Bronchial epithelial cell (primary cell): ENCODE data around the gene MYO3B. TPM values are rescaled to one million over a fixed set of nuclear protein-coding genes. Genes with fewer than 3 reads are reported as not detected.

Experiments
- DNase-seq: peaks from one replicate; pipeline ENCODE4 v3.0.0-alpha.2; 2010; ENCODE audit warnings: low read depth
- FAIRE-seq: peaks from 2 replicates; lab custom pipeline; 2011; peaks lifted over from hg19 to GRCh38; lab: Jason Lieb, UNC
- H3K27me3 ChIP-seq: 2 replicates; pipeline ENCODE4 v1.5.1; 2011; ENCODE audit warnings: low read length; ENCODE audit not compliant: control insufficient read depth, insufficient read depth
- H3K36me3 ChIP-seq: 2 replicates; pipeline ENCODE4 v1.5.1; 2011; ENCODE audit warnings: low read length; ENCODE audit not compliant: control insufficient read depth, insufficient read depth
- H3K4me3 ChIP-seq: 2 replicates; pipeline ENCODE4 v1.5.1; 2011; ENCODE audit warnings: mild to moderate bottlenecking, low read depth, low read length, control low read depth
- total RNA-seq: library from RNA; depleted of rRNA; stranded (reverse); fragments of >200 nt; gene quantifications from 2 replicates; pipeline ENCODE4 v1.2.1, GENCODE V29; 2014
- TF ChIP-seq, protein P1 (sequence below): IDR thresholded peaks from 2 replicates; pipeline ENCODE4 v1.5.1; 2011; ENCODE audit warnings: mild to moderate bottlenecking, moderate library complexity, low read length, control low read depth, inconsistent platforms; ENCODE audit not compliant: insufficient read depth, severe bottlenecking

Gene MYO3B
- total RNA-seq, 1 donor from 2014 or later, result under 0.01 TPM

DNA sequence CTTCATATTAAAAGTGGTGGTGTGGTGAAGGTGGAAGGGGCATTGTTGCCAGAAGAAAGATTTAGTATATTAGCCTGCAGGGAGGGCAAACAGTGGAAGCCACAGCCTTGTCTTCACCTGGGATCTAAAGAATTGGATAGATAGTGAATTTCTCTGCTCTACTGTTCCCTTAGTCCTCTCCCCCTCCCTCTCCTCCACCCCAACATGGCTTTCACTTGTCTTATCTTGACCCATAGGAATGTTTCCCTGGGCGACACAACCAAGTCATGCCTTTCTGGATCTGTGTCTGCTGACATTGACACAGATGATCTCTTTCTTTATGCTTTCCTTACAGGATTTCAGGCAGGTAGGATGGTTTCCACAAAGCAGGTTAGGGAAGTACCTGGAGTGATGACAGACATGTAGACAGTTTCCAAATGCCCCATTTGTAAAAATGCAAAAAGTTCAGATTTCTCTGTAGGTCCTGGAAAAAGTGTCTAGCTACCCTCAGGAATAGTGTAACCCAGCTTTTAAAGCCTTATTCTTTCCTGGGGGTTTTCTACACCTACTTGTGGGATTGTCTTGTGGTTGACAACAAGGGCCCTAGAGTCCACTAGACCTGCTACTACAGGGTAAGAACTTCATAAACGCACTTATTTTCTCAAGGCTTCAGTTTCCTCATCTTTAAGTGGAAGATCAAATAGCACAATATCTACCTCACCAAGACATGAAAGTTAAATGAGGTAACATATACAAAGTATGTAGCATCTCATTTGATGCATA is 353.0 kb downstream of the MYO3B start:
- TF ChIP-seq, protein P1, sequence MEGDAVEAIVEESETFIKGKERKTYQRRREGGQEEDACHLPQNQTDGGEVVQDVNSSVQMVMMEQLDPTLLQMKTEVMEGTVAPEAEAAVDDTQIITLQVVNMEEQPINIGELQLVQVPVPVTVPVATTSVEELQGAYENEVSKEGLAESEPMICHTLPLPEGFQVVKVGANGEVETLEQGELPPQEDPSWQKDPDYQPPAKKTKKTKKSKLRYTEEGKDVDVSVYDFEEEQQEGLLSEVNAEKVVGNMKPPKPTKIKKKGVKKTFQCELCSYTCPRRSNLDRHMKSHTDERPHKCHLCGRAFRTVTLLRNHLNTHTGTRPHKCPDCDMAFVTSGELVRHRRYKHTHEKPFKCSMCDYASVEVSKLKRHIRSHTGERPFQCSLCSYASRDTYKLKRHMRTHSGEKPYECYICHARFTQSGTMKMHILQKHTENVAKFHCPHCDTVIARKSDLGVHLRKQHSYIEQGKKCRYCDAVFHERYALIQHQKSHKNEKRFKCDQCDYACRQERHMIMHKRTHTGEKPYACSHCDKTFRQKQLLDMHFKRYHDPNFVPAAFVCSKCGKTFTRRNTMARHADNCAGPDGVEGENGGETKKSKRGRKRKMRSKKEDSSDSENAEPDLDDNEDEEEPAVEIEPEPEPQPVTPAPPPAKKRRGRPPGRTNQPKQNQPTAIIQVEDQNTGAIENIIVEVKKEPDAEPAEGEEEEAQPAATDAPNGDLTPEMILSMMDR, result no peak
- no peaks in the 10 kb centered on the region for H3K36me3 ChIP-seq
- no peaks in the 10 kb centered on the region for H3K27me3 ChIP-seq
- no peak overlapping the region for H3K4me3 ChIP-seq
- DNase-seq (no peak), FAIRE-seq (no peak)

DNA sequence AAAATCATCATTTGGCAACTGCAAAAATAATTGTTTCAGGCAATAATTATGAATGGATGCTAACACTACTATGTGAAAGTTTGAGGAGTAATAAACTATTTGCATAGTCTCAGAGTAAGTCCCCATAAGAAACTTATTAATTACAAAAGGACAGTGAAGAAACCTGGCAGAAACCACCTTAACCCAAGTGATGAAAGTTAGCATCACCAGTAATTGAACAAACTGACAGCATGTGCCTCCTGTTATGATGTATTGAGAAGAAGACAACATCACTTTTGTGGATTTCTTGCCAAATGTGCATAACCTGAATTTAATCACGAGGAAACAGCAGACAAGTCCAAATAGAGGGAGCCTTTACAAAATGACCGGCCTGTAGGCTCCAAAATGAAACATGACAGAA is 353.9 kb downstream of the MYO3B start:
- FAIRE-seq, result no peak
- DNase-seq, result no peak
- Histone ChIP-seq H3K27me3 (no peaks in the 10 kb centered on the region), H3K4me3 (no peak overlapping the region), H3K36me3 (no peaks in the 10 kb centered on the region)
- TF ChIP-seq, protein P1, result no peak

DNA sequence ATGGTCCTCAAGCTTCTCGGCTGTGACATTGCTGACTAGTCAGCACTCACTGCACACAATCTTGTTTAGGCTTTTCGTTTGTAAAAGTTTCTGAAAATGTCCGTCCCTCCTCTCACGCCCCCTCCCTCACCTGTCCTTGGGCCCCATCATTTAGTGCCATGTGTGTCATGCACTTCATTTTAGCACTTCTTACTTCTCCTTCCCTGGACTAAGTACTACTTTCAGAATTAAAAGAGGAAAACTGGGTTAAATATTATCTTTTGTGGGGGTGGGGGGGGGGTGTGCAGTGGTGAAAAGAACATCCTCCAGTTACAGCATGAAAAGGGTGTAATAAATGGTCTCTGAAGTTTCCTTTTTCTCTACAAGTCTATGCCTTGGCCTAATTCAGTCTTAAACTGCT is 355.2 kb downstream of the MYO3B start:
- Histone ChIP-seq H3K4me3 (no peak overlapping the region), H3K27me3 (no peaks in the 10 kb centered on the region), H3K36me3 (no peaks in the 10 kb centered on the region)
- DNase-seq, result no peak
- TF ChIP-seq, protein P1, result no peak
- no peak for FAIRE-seq

DNA sequence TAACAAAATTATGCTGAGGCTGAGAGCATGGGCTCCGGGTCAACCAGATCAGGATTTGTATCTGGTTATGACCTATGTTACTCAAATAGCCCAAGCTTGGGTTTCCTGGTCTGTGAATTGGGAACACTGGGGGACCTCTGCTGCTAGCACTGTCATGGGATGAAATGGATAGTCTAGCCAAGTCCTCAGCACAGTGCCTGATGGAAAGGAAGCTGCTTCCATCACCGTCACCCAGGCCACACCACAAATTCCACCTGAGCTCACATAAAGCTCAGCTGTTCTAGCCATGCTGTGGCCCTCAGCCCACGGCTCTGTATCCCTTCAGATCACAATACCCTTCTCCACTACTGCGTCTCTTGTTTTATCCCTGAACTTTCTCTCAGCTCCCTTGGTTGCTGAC is 357.6 kb downstream of the MYO3B start:
- no peaks in the 10 kb centered on the region for H3K36me3 ChIP-seq
- TF ChIP-seq, protein P1, result no peak
- DNase-seq, result no peak
- no peak overlapping the region for H3K4me3 ChIP-seq
- H3K27me3 ChIP-seq, result no peaks in the 10 kb centered on the region
- FAIRE-seq, result no peak

DNA sequence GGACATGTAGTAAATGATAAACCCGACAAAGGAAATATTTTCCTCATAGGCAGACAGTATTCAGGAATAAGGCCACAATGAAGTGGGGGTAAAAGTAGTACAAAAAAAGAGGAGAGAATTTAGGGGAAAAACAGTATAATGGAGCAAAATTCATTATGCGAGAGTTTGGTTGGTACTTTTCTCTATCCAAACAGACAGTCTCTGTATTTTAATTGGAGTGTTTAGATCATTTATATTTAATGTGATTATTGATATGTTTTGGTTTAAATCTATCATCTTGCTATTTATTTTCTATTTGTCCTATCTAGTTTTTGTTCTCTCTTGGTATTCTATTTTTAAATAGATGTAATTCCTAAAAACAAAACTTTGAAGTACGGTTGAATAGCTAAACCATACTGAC is 366.9 kb downstream of the MYO3B start:
- Histone ChIP-seq H3K36me3 (no peaks in the 10 kb centered on the region), H3K4me3 (no peak overlapping the region), H3K27me3 (no peaks in the 10 kb centered on the region)
- FAIRE-seq, result no peak
- TF ChIP-seq, protein P1, result no peak
- DNase-seq, result no peak

DNA sequence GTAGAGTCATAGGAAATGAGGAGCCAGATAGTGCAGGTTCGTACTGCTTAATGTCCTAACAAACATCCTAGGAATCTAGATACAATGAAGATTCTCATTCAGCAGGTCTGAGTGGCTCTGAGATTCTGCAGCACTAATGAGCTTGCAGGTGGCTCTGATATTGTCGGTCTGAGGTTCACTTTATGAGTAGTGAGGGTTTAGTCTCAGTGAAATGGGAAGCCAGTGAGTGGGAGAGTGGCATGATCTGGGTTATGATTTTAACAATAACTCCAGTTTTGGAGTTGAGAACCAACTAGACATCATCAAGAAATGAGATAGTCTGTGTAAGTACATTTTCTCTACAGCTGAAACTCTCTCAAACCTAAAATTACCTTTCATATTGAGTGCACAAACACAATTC is 370.4 kb downstream of the MYO3B start:
- TF ChIP-seq, protein P1, result no peak
- no peaks in the 10 kb centered on the region for H3K36me3 ChIP-seq
- FAIRE-seq, result no peak
- H3K27me3 ChIP-seq, result no peaks in the 10 kb centered on the region
- no peak for DNase-seq
- no peak overlapping the region for H3K4me3 ChIP-seq
